GM21529 (cell line): ENCODE results near the gene ABLIM2.
"Not testable (repeated sequence)": the region's sequence is repeated elsewhere in the genome, so short reads cannot be mapped to it uniquely, and the experiment has no call there.

Experiments
- ATAC-seq: cut with Tn5 transposase; IDR thresholded peaks from one replicate; pipeline ENCODE4 v1.9.1; 2021; ENCODE audit not compliant: unreplicated experiment

Gene ABLIM2

DNA sequence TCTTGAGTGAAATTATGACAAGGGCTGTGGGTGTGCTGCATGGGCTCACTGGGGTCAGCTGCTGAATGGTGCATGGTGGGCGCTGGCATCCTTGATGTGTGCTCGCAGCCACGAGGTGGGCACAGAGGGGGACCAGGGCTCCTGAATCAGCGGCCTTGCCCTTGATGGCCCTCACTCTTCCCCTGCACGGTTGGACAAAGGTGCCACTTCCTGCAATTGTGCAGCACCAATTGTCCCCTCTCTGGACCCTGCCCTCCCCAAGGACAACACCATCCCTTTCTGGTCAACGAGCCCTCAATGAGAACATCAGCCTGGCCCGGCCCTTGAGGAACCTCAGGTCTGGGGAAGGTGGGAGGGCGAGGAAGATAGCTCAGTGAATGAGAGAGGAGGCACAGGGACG lies 16.1 kb downstream of the ABLIM2 start:
- no peak for ATAC-seq

DNA sequence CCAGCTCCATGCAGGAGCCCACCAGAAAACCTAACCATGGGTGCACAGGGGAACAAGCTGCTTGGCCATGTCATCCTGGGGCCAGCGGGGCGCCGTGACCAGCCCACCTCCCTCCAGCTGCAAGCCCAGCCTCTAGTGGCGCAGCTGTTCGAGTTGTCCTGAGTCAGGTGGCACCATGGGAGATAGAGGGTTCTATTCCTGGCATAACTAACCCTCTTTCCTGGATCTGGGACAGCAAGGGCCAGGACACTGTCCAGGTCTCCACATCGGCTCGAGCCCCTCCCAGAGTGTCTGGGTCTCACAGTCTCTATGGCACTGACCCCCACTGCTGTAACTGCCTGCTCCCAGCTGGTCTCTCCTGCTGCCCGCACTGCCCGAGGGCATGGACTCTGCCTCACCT lies 16.7 kb downstream of the ABLIM2 start:
- ATAC-seq = no peak

DNA sequence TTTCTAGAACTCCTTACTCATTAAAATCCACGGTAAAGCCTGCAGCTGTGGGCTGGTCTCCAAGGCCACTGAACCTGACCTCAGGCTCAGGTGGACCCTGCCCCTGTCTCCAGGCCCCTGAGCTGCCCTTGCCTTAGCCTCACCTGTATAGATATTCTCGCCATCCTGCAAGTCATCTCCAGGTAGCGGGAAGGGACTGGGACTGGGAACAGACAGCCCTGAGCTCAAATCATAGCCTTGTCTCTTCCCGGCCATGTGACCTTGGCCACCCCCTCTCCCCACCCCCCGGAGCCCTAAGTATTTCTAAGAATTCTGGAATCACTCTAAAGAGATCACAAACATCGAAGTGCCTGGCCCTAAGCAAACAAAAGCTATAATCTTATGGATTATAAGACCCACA lies 17.7 kb downstream of the ABLIM2 start:
- no peak for ATAC-seq

DNA sequence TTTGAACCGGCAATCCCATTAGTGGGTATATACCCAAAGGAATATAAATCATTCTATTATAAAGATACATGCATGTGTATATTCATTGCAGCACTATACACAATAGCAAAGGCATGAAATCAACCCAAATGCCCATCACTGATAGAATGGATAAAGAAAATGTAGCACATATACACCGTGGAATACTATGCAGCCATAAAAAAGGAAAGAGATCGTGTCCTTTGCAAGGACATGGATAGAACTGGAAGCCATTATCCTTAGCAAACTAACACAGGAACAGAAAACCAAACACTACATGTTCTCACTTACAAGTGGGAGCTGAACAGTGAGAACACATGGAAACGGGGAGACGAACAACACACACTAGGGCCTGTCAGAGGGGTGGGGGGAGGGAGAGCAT lies 18.9 kb downstream of the ABLIM2 start:
- not testable (repeated sequence) for ATAC-seq

DNA sequence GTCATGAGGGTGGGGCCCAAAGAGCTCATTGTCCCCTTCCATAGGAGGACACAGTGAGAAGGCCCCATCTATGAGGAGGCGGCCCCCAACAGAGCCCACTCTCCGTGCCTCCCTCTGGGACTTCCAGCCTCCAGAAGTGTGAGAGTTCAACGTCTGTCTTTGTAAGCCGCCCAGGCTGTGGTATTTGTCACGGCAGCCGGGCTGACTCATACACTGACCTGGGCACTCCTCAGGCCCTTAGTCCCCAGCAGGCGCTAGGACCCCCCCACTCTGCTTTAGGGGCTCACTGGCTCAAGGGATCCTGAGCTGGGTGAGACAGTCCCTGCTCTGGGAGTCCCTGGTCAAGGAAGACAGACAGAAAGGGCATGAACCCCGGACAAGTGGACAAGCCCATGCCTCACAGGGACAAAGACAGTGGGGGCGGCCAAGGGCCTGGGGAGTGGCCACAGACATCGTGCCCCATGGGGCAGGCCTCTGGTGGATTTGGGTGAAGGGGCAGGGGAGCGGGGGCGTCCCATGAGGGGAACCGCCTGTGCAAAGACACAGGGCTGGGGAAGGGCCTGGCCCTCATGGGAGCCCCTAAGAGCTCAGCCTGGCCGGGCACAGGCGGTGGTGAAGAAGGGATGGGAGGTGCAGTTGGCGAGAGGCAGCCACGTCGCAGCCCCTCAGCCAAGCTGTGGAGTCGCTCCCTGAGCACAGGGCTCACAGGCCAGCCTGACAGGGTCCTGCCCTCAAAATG lies 21.5 kb downstream of the ABLIM2 start:
- no peak for ATAC-seq

DNA sequence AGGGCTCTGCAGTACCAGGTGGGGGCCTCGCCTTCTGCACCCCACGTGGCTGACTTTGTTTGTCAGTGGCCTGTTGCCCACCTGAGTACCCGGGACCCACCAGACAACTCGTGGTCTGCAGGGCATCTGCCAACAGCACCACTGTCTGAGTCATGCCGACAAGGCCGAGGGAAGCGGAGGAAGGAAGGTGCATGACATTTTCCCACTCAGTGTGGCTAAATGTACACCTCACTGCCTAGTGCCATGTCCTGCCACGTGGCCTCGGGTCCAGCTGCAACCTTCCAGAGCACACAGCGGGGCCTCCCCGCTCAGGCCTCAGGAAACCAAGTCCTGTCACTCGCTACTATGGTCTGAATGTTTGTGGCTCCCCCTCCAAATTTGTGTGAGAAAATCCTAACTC lies 22.1 kb downstream of the ABLIM2 start:
- no peak for ATAC-seq

DNA sequence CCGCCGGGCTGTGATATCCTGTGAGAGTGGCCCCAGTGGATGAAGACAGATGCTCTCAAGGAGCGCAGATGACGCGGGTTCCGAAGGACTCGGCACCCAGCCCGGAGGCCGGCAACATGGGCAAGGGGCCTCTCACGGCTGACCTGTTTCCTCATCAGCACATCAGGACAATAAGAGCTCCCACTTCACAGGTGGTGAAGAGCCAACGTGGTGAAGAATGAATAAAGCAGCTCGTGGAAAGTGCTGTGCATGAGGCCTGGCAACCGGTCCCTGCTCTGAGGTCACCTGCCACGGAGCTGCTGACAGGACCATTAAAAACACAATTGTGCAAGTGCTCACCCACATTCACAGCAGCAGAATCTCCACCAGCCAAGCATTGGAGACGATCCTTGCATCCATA lies 22.9 kb downstream of the ABLIM2 start:
- no peak for ATAC-seq

DNA sequence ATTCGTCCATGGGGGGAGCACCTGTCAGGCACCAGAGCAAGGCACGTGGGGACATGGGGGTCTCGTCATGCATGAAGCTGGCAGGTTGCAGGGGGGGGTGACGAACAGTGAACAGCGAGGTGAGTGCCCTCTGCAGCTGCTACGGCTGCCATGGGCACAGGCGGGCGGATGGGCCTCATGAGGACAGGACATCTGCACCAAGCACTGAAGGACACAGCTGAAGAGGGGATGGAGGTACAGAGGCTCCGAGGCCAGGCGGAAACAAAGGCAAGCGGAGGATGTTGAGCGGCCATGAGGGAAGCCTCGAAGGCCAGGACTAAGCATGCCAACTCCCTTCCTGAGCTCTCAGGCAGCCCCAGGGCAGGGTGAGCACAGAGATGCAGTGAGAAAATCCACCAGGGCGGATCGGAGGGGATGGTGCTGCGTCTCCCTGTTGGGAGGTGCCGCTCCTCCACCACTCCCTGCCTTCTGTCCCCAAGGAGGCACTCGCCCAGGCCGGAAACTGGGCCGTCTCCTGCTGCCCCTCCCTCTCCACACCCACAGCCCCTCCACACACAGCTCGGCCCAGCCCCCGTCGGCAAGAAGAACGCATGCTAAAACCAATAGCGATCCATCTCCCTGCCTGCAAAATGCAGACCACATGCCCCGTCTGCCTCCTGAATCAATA lies 24.6 kb downstream of the ABLIM2 start:
- ATAC-seq = no peak

DNA sequence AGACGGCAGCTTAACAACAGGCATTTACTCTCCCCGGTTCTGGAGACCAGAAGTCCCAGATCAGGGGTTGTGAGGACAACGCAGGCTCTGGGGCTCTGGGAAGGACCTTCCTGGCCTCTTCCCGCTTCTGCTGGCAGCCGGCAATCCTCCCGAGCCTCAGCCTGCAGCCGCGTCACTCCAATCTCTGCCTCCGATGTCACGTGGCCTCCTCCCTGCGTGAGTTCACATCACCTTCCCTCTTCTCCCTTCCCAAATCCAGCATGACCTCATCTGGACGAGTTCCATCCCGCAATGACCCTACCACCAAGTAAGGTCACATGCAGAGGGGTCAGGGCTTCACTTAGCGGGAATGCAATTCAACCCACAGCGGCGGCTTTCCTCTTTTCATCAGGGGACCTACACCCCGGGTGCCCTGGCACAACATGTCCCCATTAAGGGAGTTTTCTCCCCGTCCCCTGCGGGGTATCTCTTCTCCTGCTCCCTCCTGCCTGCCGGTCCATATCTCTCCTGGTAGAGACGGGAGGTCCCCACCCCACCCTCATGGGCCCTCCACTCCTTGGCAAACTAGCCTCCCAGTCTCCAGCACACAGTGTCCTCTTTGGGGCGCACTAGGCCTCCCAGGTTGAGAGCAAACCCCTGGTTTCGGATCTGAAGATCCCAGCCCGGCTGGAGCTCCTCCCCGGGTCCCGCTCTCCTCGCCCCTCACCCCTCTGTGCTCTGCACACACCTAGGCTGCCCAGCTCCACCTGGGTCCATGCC lies 25.5 kb downstream of the ABLIM2 start:
- ATAC-seq = no peak

DNA sequence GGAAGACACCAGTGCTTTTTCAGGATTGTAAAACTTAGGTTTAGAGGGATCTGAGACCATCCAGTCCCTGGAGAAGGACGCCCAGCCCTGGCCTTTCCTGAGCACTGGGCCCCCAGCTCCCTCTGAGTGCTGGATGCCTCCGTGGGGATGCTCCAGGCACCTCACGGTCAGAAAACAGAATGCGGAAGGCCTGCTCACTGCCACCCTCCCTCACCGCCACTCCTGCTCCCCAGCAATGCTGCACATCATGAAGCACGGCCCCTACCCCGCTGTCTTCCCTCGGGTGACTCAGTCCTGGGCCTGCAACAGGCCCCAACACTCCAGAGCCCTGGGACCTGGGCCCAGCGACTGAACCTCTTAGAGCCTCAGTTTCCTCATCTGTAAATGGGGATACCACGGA lies 26.2 kb downstream of the ABLIM2 start:
- ATAC-seq = no peak

DNA sequence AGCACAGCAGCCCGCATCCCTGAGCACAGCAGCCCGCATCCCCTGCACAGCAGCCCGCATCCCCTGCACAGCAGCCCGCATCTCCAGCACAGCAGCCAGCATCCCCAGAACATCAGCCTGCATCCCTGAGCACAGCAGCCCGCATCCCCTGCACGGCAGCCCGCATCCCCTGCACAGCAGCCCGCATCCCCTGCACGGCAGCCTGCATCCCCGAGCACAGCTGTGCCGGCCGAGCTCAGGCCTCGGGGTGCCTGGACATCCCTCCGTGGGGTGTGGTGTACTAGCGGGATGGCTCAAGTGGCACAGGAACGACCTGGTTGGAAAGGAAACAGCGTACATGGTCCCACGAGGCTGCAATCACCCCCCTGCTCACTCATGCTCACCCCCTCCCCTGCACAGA lies 26.8 kb downstream of the ABLIM2 start:
- no peak for ATAC-seq

DNA sequence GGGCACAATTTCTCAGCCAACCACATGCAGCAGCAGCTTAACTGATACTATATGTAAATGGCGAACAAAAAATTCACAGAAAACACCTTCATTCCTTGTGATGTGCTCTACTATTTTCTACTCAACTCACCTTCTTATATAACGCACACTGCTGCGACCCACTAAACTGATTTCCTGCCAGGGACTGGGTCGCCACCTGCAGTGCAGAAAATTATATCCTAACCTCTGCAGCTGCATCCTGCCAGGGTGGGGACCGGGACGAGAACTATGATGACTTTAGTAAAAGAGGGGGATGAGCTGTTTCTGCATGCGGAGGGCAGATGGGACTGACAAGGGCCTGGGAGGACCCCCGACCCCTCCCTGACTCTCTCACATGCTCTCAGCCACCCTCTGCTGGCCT lies 27.4 kb downstream of the ABLIM2 start:
- no peak for ATAC-seq

DNA sequence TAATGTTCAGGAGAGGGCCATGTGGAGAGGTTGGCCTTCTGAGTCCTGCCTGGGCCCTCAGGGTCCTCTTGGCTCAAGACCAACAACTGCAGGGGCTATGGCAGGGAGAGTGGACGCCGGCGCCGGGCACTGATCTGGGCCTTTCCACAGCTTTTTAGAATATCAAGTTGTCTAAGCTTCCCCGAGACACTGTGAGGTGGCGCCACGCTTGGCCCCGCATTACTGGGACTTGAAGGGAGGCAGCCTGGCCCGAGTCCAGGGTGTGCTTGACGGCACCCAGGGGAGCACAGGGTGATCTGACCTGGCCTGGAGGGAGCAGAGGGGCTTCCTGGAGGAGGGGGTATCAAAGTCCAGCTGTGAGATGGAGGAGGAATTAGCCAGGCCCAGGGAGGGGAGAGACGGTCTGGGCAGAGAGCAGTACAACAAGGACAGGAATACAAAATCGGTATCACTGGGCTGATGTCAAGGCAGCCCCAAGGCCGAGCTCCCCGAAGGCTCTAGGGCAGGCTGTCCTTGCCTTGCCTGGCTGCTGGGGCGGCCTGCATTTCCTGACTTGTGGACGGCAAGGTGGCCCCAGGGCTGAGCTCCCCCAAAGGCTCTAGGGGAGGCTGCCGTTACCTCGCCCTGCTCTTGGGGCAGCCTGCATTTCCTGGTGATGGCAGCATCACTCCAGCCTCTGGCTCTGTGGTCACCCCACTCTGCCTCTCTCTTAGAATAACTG lies 28.1 kb downstream of the ABLIM2 start:
- ATAC-seq = no peak

DNA sequence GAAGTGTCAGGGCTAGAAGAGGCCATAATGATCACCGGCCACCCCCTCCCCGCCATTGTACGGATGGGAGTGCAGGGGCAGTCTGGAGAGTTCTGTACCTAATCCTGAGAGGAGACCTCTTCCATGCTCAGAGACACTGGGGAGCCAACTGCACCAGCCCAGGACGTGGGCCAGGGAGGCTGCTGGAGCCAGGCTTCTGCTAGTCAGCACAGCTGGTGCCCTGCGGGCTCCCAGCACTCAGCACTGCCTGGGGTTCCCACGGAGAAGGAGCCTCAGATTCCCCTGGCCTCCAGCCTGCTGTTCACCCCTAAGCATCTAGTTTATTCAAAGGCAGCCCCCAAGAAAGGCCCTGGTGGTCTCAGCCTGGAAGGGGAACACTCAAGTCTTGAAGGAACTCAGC lies 28.8 kb downstream of the ABLIM2 start:
- no peak for ATAC-seq

DNA sequence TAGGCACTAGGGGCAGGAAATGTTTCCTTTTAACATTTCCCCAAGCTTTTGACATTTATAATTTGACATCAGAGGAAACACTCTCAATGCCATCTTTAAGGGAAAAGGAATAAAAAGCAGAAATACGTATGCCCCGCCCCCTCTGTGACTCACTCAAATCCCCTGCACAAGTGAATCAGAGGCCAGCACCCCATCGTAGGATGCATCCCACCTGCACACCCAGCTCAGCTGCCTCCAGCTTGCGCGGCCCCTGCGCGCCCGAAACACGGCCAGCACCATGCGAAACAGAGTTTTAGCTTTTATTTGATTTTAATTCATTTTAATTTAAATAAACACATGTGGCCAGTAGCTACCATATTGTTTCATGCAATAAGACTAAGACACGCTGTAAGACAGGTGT lies 29.5 kb downstream of the ABLIM2 start:
- no peak for ATAC-seq

DNA sequence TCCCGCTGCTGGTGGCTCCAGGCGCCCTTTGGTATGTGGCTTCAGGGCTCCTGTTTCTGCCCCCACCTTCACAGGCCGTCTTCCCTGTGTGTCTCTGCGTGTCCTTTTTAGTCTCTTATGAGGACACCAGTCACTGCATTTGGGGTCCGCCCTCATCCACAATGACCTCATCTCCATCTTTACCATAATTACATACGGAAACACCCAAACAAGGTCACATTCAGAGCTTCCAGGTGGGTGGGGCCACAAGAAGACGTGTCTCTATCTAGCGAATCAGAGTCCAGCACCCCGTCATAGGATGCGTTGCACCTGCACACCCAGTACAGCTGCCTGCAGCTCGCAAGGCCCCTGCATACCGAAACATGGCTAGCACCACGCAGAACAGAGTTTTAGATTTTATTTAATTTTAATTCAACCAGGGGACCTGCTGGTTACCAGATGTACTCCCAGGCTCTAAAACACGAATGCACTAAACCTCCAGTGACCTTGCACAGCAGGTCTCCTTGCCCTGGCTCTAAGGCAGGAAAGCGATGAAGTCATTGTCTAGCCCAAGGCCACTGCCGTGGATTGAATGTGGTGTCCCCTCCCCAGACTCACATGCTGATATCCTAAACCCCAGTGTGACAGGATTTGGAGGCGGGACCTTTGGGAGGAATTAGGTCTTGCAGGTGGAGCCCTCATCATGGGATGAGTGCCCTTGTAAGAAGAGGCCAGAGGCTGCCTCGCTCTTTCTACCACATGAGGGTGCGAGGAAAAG lies 30.3 kb downstream of the ABLIM2 start:
- no peak for ATAC-seq

DNA sequence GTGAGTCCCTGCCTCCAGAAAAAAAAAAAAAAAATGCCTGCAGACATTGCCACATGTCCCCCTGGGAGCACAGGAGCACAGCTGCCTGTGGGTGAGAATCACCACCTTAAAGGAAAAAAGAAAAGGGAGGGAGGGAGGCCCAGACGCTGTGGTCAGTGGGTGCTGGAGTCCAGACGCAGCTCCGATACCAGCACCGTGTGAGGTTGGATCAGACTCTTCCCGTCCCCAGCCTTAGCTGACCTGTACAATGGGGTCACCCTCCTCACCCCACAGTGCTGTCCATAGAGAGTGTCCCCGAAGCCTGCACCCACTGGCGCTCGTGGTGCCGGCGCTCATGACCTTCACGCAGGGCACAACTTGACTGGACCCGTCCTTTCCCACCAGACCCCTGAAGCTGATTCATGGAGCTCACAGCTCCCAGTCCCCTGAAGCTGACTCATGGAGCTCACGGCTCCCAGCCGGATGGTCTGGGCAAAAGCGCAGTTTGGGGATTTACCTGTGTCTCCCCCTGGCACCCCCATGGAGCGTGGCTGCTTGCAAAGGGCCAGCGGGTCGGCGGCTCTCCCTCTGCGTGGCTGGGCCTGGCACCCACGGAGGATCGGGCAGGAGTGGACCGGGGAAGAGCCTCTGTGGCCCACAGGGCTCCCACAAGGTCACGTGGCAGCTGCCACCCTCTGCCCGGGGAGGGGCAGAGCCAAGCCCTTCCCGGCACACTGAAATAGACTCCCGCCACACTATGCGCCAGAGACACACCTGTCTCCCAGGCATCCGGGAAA lies 31.4 kb downstream of the ABLIM2 start:
- no peak for ATAC-seq

DNA sequence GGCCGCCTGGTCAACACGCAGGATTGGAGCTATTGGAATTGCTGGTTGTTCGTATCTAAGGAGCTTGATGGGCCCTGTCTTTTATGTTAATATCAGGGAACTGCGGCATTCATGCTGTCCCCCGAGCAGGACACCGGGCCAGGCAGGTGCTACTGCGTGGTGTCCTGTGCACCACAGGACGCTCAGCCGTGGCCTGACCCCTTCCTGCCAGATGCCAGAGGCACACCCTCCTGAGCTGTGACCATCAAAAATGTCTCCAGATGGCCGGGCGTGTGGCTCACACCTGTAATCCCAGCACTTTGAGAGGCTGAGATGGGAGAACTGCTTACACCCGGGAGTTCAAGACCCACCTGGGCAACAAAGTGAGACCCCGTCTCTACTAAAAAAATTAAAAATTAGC lies 32.1 kb downstream of the ABLIM2 start:
- no peak for ATAC-seq

DNA sequence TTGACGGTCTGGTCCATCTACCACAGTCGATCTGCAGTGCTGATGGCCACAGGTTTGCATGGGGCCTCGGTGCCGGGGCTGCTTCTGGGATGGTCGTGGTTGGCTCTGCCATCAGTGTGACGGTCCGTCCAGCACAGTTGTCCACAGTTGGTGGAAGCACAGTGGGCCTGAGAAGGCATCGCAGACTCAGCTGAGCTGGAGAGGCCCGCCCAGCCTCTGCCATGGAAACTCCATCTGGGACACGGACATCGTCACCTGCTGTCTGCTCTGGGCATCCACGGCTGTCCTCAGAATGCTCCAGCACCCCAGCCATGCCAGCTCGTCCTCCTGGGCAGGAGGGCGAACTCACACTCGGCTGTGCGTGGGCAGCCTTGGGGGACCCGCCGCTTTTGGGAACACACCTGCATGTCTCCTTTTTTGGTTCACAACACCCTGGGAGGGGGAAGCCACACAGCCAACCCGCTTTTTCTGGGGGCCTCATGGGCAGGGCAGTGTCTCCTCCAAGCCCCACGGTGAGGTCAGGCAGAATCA lies 33.0 kb downstream of the ABLIM2 start:
- no peak for ATAC-seq

DNA sequence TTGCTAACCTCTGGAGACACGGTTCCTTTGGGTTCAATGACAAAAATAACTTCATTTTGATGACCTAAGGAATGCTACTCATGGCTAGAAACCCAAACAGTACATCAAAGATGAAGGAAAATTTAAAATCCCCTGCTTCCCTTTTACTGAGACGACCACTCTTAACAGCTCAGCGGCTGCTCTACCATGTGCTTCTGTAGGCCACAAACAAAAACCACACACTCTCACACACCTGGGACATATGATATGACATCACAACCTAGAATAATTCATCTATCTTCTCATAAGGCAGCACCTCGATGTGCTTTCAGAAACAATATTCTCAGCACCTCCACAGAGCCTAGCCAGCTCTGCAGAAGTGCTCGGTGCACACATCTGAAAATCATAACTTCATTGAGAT lies 34.7 kb downstream of the ABLIM2 start:
- ATAC-seq = no peak
